Panc1 (cell line): ENCODE measurements around the gene S100A4. TPM values are rescaled to one million over a fixed set of nuclear protein-coding genes. Genes with fewer than 3 reads are reported as not detected.
A peak's percentile ranks its signal among the peaks of the same experiment; 100 is the strongest.

Experiments
- ATAC-seq: fragments of 200-7000 bp; cut with Tn5 transposase; 2 replicates; pipeline ENCODE4 v1.9.1; 2020; ENCODE audit warnings: mild to moderate bottlenecking, moderate library complexity
- BruUV-seq: library from RNA; stranded (reverse); fragments of 400-500 nt; replicated peaks from 2 replicates; lab custom pipeline; 2021; lab: Mats Ljungman, UMichigan
- CTCF ChIA-PET: fragments of 300-600 bp; sonication (Branson Sonifier 250); formaldehyde crosslinking; loops from one replicate; lab custom pipeline; 2022; ENCODE audit warnings: antibody characterized with exemption; lab: Charles Lee
- POLR2A ChIA-PET: fragments of 300-600 bp; sonication (Branson Sonifier 250); formaldehyde crosslinking; loops from one replicate; lab custom pipeline; 2022; ENCODE audit warnings: antibody characterized with exemption; lab: Charles Lee
- DNase-seq: peaks from one replicate; pipeline ENCODE4 v3.0.0-alpha.2; 2010; ENCODE audit warnings: low read depth, low spot score
- H3K27ac ChIP-seq: 2 replicates; pipeline ENCODE4 v1.5.1; 2011; ENCODE audit warnings: mild to moderate bottlenecking, low read length, inconsistent platforms
- H3K27me3 ChIP-seq: fragments of 200-500 bp; sonication (Bioruptor generic); 2 replicates; pipeline ENCODE4 v1.6.0; 2014; ENCODE audit warnings: low read length, inconsistent platforms; ENCODE audit not compliant: control insufficient read depth, insufficient read depth
- H3K36me3 ChIP-seq: fragments of 200-500 bp; sonication (Bioruptor generic); 2 replicates; pipeline ENCODE4 v1.5.1; 2014; ENCODE audit warnings: inconsistent platforms, mild to moderate bottlenecking, low read length, moderate library complexity; ENCODE audit not compliant: control insufficient read depth, insufficient read depth
- H3K4me1 ChIP-seq: 2 replicates; pipeline ENCODE4 v1.5.1; 2011; ENCODE audit warnings: inconsistent platforms, mild to moderate bottlenecking, low read length, moderate library complexity; ENCODE audit not compliant: control insufficient read depth, insufficient read depth
- H3K4me3 ChIP-seq, 2 experiments: 2 replicates each; pipeline ENCODE4 v1.5.1; 2011 to 2012; ENCODE audit warnings: low read depth in 2 of 2, low read length in 2 of 2, mild to moderate bottlenecking in 2 of 2, inconsistent platforms in 1 of 2, moderate library complexity in 1 of 2
- H3K9me3 ChIP-seq: fragments of 200-500 bp; sonication (Bioruptor generic); 2 replicates; pipeline ENCODE4 v1.5.1; 2014; ENCODE audit warnings: low read depth, mild to moderate bottlenecking, inconsistent platforms, low read length, moderate library complexity; ENCODE audit not compliant: control insufficient read depth, insufficient read depth
- POLR2AphosphoS5 ChIP-seq: IDR thresholded peaks from 2 replicates; pipeline ENCODE4 v1.6.1; 2012; ENCODE audit warnings: mild to moderate bottlenecking, low read depth, low read length, moderate library complexity
- SIN3A ChIP-seq: IDR thresholded peaks from 2 replicates; pipeline ENCODE4 v1.6.1; 2012; ENCODE audit warnings: low read depth, mild to moderate bottlenecking, low read length, moderate library complexity, borderline replicate concordance; ENCODE audit not compliant: insufficient read depth
- TCF7L2 ChIP-seq: IDR thresholded peaks from 2 replicates; pipeline ENCODE4 v1.6.1; 2011; ENCODE audit warnings: mild to moderate bottlenecking, low read depth, low read length, inconsistent platforms
- in situ Hi-C: cut with HindIII; loops from 2 replicates; pipeline ENCODE4 v1.10.0; 2016; ENCODE audit warnings: low sequenced_read_pairs, low pct_unique_long_range_greater_than_20kb
- intact Hi-C: fragments of 100-400 bp; cut with micrococcal nuclease; formaldehyde crosslinking; loops from one replicate; pipeline ENCODE4 v1.10.0; 2022; ENCODE audit not compliant: unreplicated experiment
- total RNA-seq: library from RNA; stranded (reverse); gene quantifications from one replicate; pipeline ENCODE4 v1.2.1, GENCODE V29; 2021; ENCODE audit not compliant: unreplicated experiment
- TF ChIP-seq, protein P1 (sequence below): fragments of 450-650 bp; IDR thresholded peaks from 2 replicates; pipeline ENCODE4 v1.5.1; 2017; ENCODE audit warnings: mild to moderate bottlenecking
- TF ChIP-seq, protein P2 (sequence below), 2 experiments: IDR thresholded peaks; 2 replicates each; pipeline ENCODE4 v1.6.1; 2011 to 2012; ENCODE audit warnings: low read depth in 2 of 2, control low read depth in 1 of 2, low read length in 1 of 2, mild to moderate bottlenecking in 1 of 2, moderate library complexity in 1 of 2; ENCODE audit not compliant: insufficient read depth in 1 of 2

The S100A4 gene
- total RNA-seq, 1 experiment from 2014 or later: 773 TPM

DNA sequence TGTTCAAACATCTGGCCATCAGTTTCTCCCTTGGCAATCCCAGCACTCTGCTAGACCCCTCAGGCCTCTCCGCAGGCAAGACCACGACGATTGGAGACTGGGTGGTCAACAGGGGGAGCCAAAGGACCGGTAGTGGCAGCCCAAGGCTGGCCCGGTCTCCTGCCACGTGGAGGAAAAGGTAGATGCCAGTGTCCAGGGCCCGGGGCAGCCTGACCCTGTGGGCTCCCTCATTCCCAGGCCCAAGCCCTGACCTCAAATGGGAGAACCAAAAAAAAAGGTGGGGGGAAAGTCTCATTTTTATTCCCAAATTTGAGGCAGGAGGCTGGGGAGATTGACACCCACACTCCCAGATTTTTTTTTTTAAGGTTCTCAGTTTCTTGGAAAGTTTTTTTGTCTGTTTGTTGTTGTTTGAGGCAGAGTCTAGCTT lies 34.6 kb downstream of the S100A4 start:
- DNase-seq (peak; percentile 65), ATAC-seq (peak; percentile 87)
- H3K9me3 ChIP-seq: no peaks in the 10 kb centered on the region
- intact Hi-C loops (loop anchor here (1.0 to 10.0 kb wide), 3 partner anchors 57 to 264 kb away; partner anchors contain the start of genes S100A14 and SLC27A3), in situ Hi-C loops (no loop called here)
- TF ChIP-seq SIN3A (no peak), TCF7L2 (no peak), POLR2AphosphoS5 (peak; percentile 30; the same call in 1 of the 2 replicates)
- TF ChIP-seq, protein P1, sequence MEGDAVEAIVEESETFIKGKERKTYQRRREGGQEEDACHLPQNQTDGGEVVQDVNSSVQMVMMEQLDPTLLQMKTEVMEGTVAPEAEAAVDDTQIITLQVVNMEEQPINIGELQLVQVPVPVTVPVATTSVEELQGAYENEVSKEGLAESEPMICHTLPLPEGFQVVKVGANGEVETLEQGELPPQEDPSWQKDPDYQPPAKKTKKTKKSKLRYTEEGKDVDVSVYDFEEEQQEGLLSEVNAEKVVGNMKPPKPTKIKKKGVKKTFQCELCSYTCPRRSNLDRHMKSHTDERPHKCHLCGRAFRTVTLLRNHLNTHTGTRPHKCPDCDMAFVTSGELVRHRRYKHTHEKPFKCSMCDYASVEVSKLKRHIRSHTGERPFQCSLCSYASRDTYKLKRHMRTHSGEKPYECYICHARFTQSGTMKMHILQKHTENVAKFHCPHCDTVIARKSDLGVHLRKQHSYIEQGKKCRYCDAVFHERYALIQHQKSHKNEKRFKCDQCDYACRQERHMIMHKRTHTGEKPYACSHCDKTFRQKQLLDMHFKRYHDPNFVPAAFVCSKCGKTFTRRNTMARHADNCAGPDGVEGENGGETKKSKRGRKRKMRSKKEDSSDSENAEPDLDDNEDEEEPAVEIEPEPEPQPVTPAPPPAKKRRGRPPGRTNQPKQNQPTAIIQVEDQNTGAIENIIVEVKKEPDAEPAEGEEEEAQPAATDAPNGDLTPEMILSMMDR: peak; percentile 96
- TF ChIP-seq, protein P2, sequence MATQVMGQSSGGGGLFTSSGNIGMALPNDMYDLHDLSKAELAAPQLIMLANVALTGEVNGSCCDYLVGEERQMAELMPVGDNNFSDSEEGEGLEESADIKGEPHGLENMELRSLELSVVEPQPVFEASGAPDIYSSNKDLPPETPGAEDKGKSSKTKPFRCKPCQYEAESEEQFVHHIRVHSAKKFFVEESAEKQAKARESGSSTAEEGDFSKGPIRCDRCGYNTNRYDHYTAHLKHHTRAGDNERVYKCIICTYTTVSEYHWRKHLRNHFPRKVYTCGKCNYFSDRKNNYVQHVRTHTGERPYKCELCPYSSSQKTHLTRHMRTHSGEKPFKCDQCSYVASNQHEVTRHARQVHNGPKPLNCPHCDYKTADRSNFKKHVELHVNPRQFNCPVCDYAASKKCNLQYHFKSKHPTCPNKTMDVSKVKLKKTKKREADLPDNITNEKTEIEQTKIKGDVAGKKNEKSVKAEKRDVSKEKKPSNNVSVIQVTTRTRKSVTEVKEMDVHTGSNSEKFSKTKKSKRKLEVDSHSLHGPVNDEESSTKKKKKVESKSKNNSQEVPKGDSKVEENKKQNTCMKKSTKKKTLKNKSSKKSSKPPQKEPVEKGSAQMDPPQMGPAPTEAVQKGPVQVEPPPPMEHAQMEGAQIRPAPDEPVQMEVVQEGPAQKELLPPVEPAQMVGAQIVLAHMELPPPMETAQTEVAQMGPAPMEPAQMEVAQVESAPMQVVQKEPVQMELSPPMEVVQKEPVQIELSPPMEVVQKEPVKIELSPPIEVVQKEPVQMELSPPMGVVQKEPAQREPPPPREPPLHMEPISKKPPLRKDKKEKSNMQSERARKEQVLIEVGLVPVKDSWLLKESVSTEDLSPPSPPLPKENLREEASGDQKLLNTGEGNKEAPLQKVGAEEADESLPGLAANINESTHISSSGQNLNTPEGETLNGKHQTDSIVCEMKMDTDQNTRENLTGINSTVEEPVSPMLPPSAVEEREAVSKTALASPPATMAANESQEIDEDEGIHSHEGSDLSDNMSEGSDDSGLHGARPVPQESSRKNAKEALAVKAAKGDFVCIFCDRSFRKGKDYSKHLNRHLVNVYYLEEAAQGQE (IDR thresholded peaks at IDR 0.05; ENCODE audit: insufficient read depth in 1 of 2, low read depth in 2 of 2, low read length in 1 of 2): no peak
- H3K27me3 ChIP-seq: no peaks in the 10 kb centered on the region
- no peaks in the 10 kb centered on the region for H3K36me3 ChIP-seq
- no TSS peak for BruUV-seq
- H3K4me3 ChIP-seq: no peak overlapping the region
- ChIA-PET CTCF (interaction anchor here (0.7 to 2.1 kb wide), 20 partner anchors 9 to 436 kb away, joined by 3 to 16 read pairs (median 4); partner anchors contain the start of genes CHTOP and S100A13), POLR2A (interaction anchor here (0.7 kb wide), 2 partner anchors 116 to 163 kb away, joined by 3 to 4 read pairs; partner anchors contain the start of gene S100A13)
- peak overlapping the region; percentile 79 for H3K27ac ChIP-seq
- H3K4me1 ChIP-seq: peaks cover 47% of the 10 kb centered on the region

DNA sequence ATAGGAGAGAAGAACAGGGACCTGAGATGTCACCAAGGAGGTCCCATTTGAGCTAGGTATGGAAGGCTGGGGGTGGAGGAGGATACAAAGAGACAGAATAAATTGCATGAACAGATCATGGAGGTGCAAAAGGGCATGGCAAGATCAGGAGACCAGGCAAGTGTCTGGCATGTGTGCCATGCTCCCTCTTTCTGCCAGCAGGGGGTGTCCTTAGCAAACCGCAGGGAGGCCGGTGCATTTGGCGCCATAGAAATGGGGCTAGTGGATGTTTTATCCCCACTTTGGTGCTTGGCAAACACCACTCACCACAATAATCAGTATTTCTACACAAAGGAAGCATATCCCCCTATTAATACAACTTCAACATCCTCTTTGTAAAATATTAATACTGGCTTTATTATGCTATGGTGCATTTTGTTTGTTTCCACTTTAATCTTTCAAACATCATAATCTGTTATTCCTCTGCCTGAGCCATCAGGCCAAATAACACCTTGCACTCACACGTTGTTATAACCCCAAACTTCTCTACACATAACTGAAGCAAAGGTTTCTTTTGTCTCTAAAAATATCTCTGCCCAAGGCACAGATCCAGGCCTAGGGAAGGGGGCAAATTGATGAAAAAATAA lies 35.8 kb downstream of the S100A4 start:
- intact Hi-C loops: loop anchor here (5.0 to 10.0 kb wide), 3 partner anchors 107 to 265 kb away; partner anchors contain the start of genes S100A14 and SLC27A3
- H3K9me3 ChIP-seq: no peaks in the 10 kb centered on the region
- peaks cover 47% of the 10 kb centered on the region for H3K4me1 ChIP-seq
- DNase-seq (no peak), ATAC-seq (peak; percentile 46)
- peak overlapping the region; percentile 71; the same call in 1 of the 2 replicates for H3K27ac ChIP-seq
- ChIA-PET POLR2A (no interaction called here), CTCF (interaction anchor here (0.5 to 1.6 kb wide), 5 partner anchors 10 to 477 kb away, joined by 3 to 8 read pairs (median 4); partner anchors contain the start of gene RAB13)
- H3K27me3 ChIP-seq: no peaks in the 10 kb centered on the region
- in situ Hi-C loops: no loop called here
- TF ChIP-seq, protein P1: peak; percentile 95
- TF ChIP-seq POLR2AphosphoS5 (no peak), TCF7L2 (no peak), SIN3A (no peak)
- TF ChIP-seq, protein P2 (IDR thresholded peaks at IDR 0.05; ENCODE audit: insufficient read depth in 1 of 2, low read depth in 2 of 2, low read length in 1 of 2): no peak
- H3K4me3 ChIP-seq: no peak overlapping the region
- BruUV-seq: no TSS peak
- no peaks in the 10 kb centered on the region for H3K36me3 ChIP-seq
